H1 (cell line): Measurements from ENCODE around the gene ZNF669. TPM values are rescaled to one million over a fixed set of nuclear protein-coding genes. Genes with fewer than 3 reads are reported as not detected.

Experiments
- CTCF ChIA-PET: fragments of 300-600 bp; sonication (Branson Sonifier 250); formaldehyde crosslinking; loops from one replicate; lab custom pipeline; 2021; ENCODE audit not compliant: partially characterized antibody; lab: Charles Lee
- POLR2A ChIA-PET: fragments of 300-600 bp; sonication (Branson Sonifier 250); formaldehyde crosslinking; loops from one replicate; lab custom pipeline; 2021; ENCODE audit warnings: inconsistent platforms; ENCODE audit not compliant: partially characterized antibody; lab: Charles Lee
- DNase-seq, 2 experiments: peaks; one replicate each; pipeline versions ENCODE4 v3.0.0 to v3.0.0-alpha.2; 2010 to 2022; ENCODE audit warnings: low spot score in 2 of 2, low read depth in 1 of 2, mixed read lengths in 1 of 2
- FAIRE-seq: peaks from 2 replicates; lab custom pipeline; 2011; peaks lifted over from hg19 to GRCh38; lab: Jason Lieb, UNC
- H2AFZ ChIP-seq: 2 replicates; pipeline ENCODE4 v1.8.1; 2012; ENCODE audit warnings: low read length, inconsistent platforms
- H2AK5ac ChIP-seq: 2 replicates; pipeline ENCODE4 v1.6.1; 2013; ENCODE audit warnings: low read depth, low read length
- H2BK120ac ChIP-seq: replicated peaks from 2 replicates; pipeline ENCODE3; 2013; ENCODE audit warnings: low read depth, low read length, inconsistent platforms
- H2BK12ac ChIP-seq: 2 replicates; pipeline ENCODE4 v1.6.1; 2013; ENCODE audit warnings: low read depth, low read length
- H2BK15ac ChIP-seq: 2 replicates; pipeline ENCODE4 v1.6.1; 2013; ENCODE audit warnings: low read length
- H2BK20ac ChIP-seq: 2 replicates; pipeline ENCODE4 v1.6.1; 2013; ENCODE audit warnings: low read length
- H2BK5ac ChIP-seq: 2 replicates; pipeline ENCODE4 v1.6.1; 2013; ENCODE audit warnings: low read depth, low read length
- H3K14ac ChIP-seq: 2 replicates; pipeline ENCODE4 v1.6.1; 2013; ENCODE audit warnings: inconsistent platforms; ENCODE audit not compliant: insufficient read length
- H3K18ac ChIP-seq: 2 replicates; pipeline ENCODE4 v1.6.1; 2013; ENCODE audit warnings: low read length; ENCODE audit errors: extremely low read depth
- H3K23ac ChIP-seq: 2 replicates; pipeline ENCODE4 v1.6.1; 2013; ENCODE audit warnings: inconsistent platforms; ENCODE audit not compliant: insufficient read length
- H3K23me2 ChIP-seq: 2 replicates; pipeline ENCODE4 v1.6.1; 2013; ENCODE audit warnings: low read depth, low read length
- H3K27ac ChIP-seq: 2 replicates; pipeline ENCODE4 v1.6.1; 2011; ENCODE audit warnings: low read depth, low read length, inconsistent platforms
- H3K27me3 ChIP-seq, 4 experiments: replicated peaks in 1 of 4; 1 replicate in 1 of 4; 2 replicates in 3 of 4; pipeline versions ENCODE4 v1.6.1 to v1.8.1; 2011 to 2013; ENCODE audit warnings: low read length in 3 of 4, mild to moderate bottlenecking in 3 of 4, inconsistent platforms in 2 of 4, mixed read lengths in 2 of 4, moderate library complexity in 1 of 4; ENCODE audit not compliant: control insufficient read depth in 3 of 4, insufficient read depth in 3 of 4; ENCODE audit errors: extremely low read depth in 1 of 4
- H3K36me3 ChIP-seq, 4 experiments: 2 replicates each; pipeline versions ENCODE4 v1.6.1 to v1.8.1; 2011 to 2013; ENCODE audit warnings: mild to moderate bottlenecking in 4 of 4, low read length in 3 of 4, moderate library complexity in 2 of 4, control low read depth in 1 of 4, inconsistent platforms in 1 of 4; ENCODE audit not compliant: insufficient read depth in 4 of 4, control insufficient read depth in 2 of 4
- H3K4ac ChIP-seq: replicated peaks from 2 replicates; pipeline ENCODE3; 2013; ENCODE audit warnings: low read length, low read depth, mixed read lengths, inconsistent platforms; ENCODE audit not compliant: insufficient read length
- H3K4me1 ChIP-seq, 4 experiments: replicated peaks in 1 of 4; 1 replicate in 1 of 4; 2 replicates in 3 of 4; pipeline versions ENCODE4 v1.6.1 to v1.8.1; 2011 to 2013; ENCODE audit warnings: low read length in 3 of 4, inconsistent platforms in 2 of 4, mixed read lengths in 1 of 4; ENCODE audit not compliant: insufficient read depth in 4 of 4, control insufficient read depth in 3 of 4
- H3K4me2 ChIP-seq, 2 experiments: 2 replicates each; pipeline versions ENCODE4 v1.6.1 to v1.8.1; 2011 to 2013; ENCODE audit warnings: low read depth in 2 of 2, low read length in 2 of 2, control low read depth in 1 of 2, inconsistent platforms in 1 of 2, mild to moderate bottlenecking in 1 of 2; ENCODE audit not compliant: insufficient read depth in 1 of 2
- H3K4me3 ChIP-seq, 4 experiments: fragments of 200-600, 300-600 bp in 1 of 4; sonication (generic), shearing (Covaris generic), sonication (Bioruptor Twin) in 1 of 4; 2 replicates each; pipeline versions ENCODE4 v1.5.1 to v1.8.1; 2011 to 2016; ENCODE audit warnings: low read length in 4 of 4, low read depth in 3 of 4, control low read depth in 2 of 4, inconsistent platforms in 2 of 4, mild to moderate bottlenecking in 2 of 4, mixed read lengths in 1 of 4, moderate library complexity in 1 of 4; ENCODE audit not compliant: insufficient read depth in 2 of 4; ENCODE audit errors: extremely low read depth in 1 of 4
- H3K56ac ChIP-seq: replicated peaks from 2 replicates; pipeline ENCODE3; 2013; ENCODE audit warnings: low read depth, mild to moderate bottlenecking, mixed read lengths, low read length, inconsistent platforms; ENCODE audit not compliant: insufficient read length
- H3K79me1 ChIP-seq: 2 replicates; pipeline ENCODE4 v1.6.1; 2013; ENCODE audit warnings: low read depth, low read length, control low read depth
- H3K79me2 ChIP-seq, 2 experiments: 2 replicates each; pipeline versions ENCODE4 v1.6.1 to v1.8.1; 2012 to 2013; ENCODE audit warnings: low read length in 2 of 2, mild to moderate bottlenecking in 2 of 2, inconsistent platforms in 1 of 2; ENCODE audit not compliant: insufficient read depth in 2 of 2, control insufficient read depth in 1 of 2
- H3K9ac ChIP-seq, 4 experiments: replicated peaks in 1 of 4; 1 replicate in 1 of 4; 2 replicates in 3 of 4; pipeline versions ENCODE4 v1.6.1 to v1.8.1; 2011 to 2013; ENCODE audit warnings: low read depth in 3 of 4, low read length in 3 of 4, control low read depth in 2 of 4, mild to moderate bottlenecking in 2 of 4, moderate library complexity in 2 of 4, inconsistent platforms in 1 of 4; ENCODE audit errors: extremely low read depth in 1 of 4
- H3K9me3 ChIP-seq, 2 experiments: 2 replicates each; pipeline versions ENCODE4 v1.6.1 to v1.8.1; 2012 to 2013; ENCODE audit warnings: mild to moderate bottlenecking in 2 of 2, moderate library complexity in 2 of 2, control low read depth in 1 of 2, inconsistent platforms in 1 of 2, low read depth in 1 of 2, low read length in 1 of 2, mixed read lengths in 1 of 2; ENCODE audit not compliant: insufficient read depth in 2 of 2
- H4K20me1 ChIP-seq, 2 experiments: replicated peaks in 1 of 2; 2 replicates each; pipeline versions ENCODE3 to v1.8.1; 2011 to 2013; ENCODE audit warnings: inconsistent platforms in 2 of 2, low read length in 2 of 2, mild to moderate bottlenecking in 1 of 2; ENCODE audit not compliant: insufficient read depth in 2 of 2, control insufficient read depth in 1 of 2
- H4K5ac ChIP-seq: 2 replicates; pipeline ENCODE4 v1.6.1; 2013; ENCODE audit warnings: low read length, low read depth, mixed read lengths, inconsistent platforms; ENCODE audit not compliant: insufficient read length
- H4K8ac ChIP-seq: 2 replicates; pipeline ENCODE4 v1.8.0; 2013; ENCODE audit warnings: mild to moderate bottlenecking, moderate library complexity, low read length, inconsistent platforms; ENCODE audit not compliant: insufficient read depth; ENCODE audit errors: extremely low read depth
- H4K91ac ChIP-seq: replicated peaks from 2 replicates; pipeline ENCODE3; 2013; ENCODE audit warnings: low read length, mixed read lengths, inconsistent platforms; ENCODE audit not compliant: insufficient read length
- ATF3 ChIP-seq: IDR thresholded peaks from 2 replicates; pipeline ENCODE4 v1.6.1; 2011; ENCODE audit warnings: low read depth, mild to moderate bottlenecking, low read length; ENCODE audit not compliant: insufficient read depth
- KDM4A ChIP-seq: IDR thresholded peaks from one replicate; pipeline ENCODE4 v1.7.1; 2012; ENCODE audit warnings: low read depth, mild to moderate bottlenecking, moderate library complexity, low read length, inconsistent platforms; ENCODE audit not compliant: severe bottlenecking
- WGBS, 2 experiments: shearing (Covaris generic) in 1 of 2; methylation state at CpG; one replicate each; pipeline versions ENCODE4 v1.1.6 to v1.1.7; 2013 to 2015; ENCODE audit warnings: low lambda C conversion rate in 2 of 2, mixed read lengths in 2 of 2, inconsistent platforms in 1 of 2, low coverage in 1 of 2, missing lambda C conversion rate in 1 of 2; ENCODE audit not compliant: insufficient replicate concordance in 2 of 2, insufficient coverage in 1 of 2, insufficient read length in 1 of 2; ENCODE audit errors: extremely low coverage in 1 of 2, missing lambda C conversion rate in 1 of 2; 5-methylcytosine and 5-hydroxymethylcytosine counted together
- polyA plus RNA-seq, 7 experiments: library from polyadenylated mRNA; depleted of rRNA in 3 of 7; stranded (reverse) in 5 of 7; unstranded in 2 of 7; fragments of >200 nt in 5 of 7; fragments of 200-250 nt in 2 of 7; gene quantifications; 1 replicate in 5 of 7; 2 replicates in 1 of 7; 4 replicates in 1 of 7; pipeline versions ENCODE4 v1.2.1 to v1.2.3, GENCODE V29; 2011 to 2013; ENCODE audit warnings: missing spikeins in 2 of 7, mixed read lengths in 2 of 7
- total RNA-seq: library from RNA; stranded (reverse); fragmentation: NEBNext Ultra II Directional; extraction: Animal tissue kit (Norgen Biotek cat#: 25700); gene quantifications from 2 replicates; pipeline ENCODE4 v1.2.1, GENCODE V29; 2021

ZNF669 gene
- total and polyA plus RNA-seq, 2 of the 8 experiments (the other 6 are each of a cell fraction or from before 2014, with no cell fraction given): 4.8 to 20.3 TPM

- H3K4me3 ChIP-seq: peak overlapping the region in 1 of 4 experiments; percentile 97; a peak in 1 of 8 replicates
- 87% methylated on average over 14 of the region's 15 CpGs; no CpG with 5 or more reads in 1 of the 2 experiments for WGBS, 2 experiments
- TF ChIP-seq KDM4A: no peak
- TF ChIP-seq ATF3: no peak
Observed at GRCh38 chr1:247105966-247106365, 1.8 kb upstream of the ZNF669 start.

More at GRCh38 chr1:247105966-247106365, 1.8 kb upstream of the ZNF669 start:
- H3K27ac ChIP-seq: no peak overlapping the region
- no peak overlapping the region for H2BK120ac ChIP-seq
- ChIA-PET POLR2A (interaction anchor here (3.7 kb wide), 1 partner anchor 27 kb away, joined by 11 read pairs; the partner anchor contains the start of gene ZNF670), CTCF (interaction anchor here (0.7 to 1.3 kb wide), 5 partner anchors 14 to 198 kb away, joined by 3 to 5 read pairs (median 3); partner anchors contain the start of gene ZNF670)
- no peak overlapping the region for H3K14ac ChIP-seq
- H2AK5ac ChIP-seq: no peak overlapping the region
- H3K9me3 ChIP-seq: no peaks in the 10 kb centered on the region
- H3K18ac ChIP-seq: no peak overlapping the region
- H2BK5ac ChIP-seq: no peak overlapping the region
- no peak overlapping the region for H4K91ac ChIP-seq
- H3K79me1 ChIP-seq: 0 out of 2 replicates have a peak, but pooled peaks cover 3% of the 10 kb centered on the region
- no peak overlapping the region for H3K56ac ChIP-seq
- H4K20me1 ChIP-seq: peaks cover 0 to 4% of the 10 kb centered on the region in 2 experiments
- H3K4ac ChIP-seq: no peak overlapping the region
- peaks cover 3% of the 10 kb centered on the region; the same call in 1 of the 2 replicates for H3K23me2 ChIP-seq
- H2BK12ac ChIP-seq: no peak overlapping the region
- peak overlapping the region; percentile 69 to 72; a peak in 2 of 4 replicates for H3K4me2 ChIP-seq
- H3K23ac ChIP-seq: no peak overlapping the region
- no peak for FAIRE-seq
- peaks cover 8 to 28% of the 10 kb centered on the region in 2 experiments for H3K79me2 ChIP-seq
- no peak overlapping the region for H3K9ac ChIP-seq
- peaks cover 0 to 11% (median 5%) of the 10 kb centered on the region in 4 experiments; a peak in 6 of 7 replicates for H3K27me3 ChIP-seq
- peaks cover 1 to 15% (median 6%) of the 10 kb centered on the region in 4 experiments; a peak in 5 of 7 replicates for H3K4me1 ChIP-seq
- no peak overlapping the region for H2BK20ac ChIP-seq
- DNase-seq: no peak
- H4K8ac ChIP-seq: no peak overlapping the region
- H2BK15ac ChIP-seq: no peak overlapping the region
- no peak overlapping the region for H4K5ac ChIP-seq
- no peak overlapping the region for H2AFZ ChIP-seq
- peaks cover 8 to 15% (median 14%) of the 10 kb centered on the region in 4 experiments for H3K36me3 ChIP-seq
